Tibial nerve (tissue), 4 donors: ENCODE measurements around the gene GPRC6A. TPM values are rescaled to one million over a fixed set of nuclear protein-coding genes. Genes with fewer than 3 reads are reported as not detected.
"Not testable (repeated sequence)": the region's sequence is repeated elsewhere in the genome, so short reads cannot be mapped to it uniquely, and the experiment has no call there.

Source experiments
- DNase-seq, 2 donors: peaks; one replicate each; pipeline ENCODE4 v3.0.0-alpha.2; 2019; ENCODE audit warnings: low spot score in 2 of 2
- H3K27ac ChIP-seq, 4 donors: fragments of 200-600 bp; sonication (generic) in 3 of 4; one replicate each; pipeline ENCODE4 v1.5.1; 2017 to 2019; ENCODE audit warnings: mild to moderate bottlenecking in 1 of 4
- H3K27me3 ChIP-seq, 2 donors: fragments of 200-600 bp; sonication (generic) in 1 of 2; one replicate each; pipeline versions ENCODE4 v1.5.1 to v1.6.0; 2017 to 2019
- H3K36me3 ChIP-seq, 3 donors: fragments of 200-600 bp; sonication (generic); one replicate each; pipeline ENCODE4 v1.5.1; 2018 to 2019
- H3K4me1 ChIP-seq, 4 donors: fragments of 200-600 bp; sonication (generic) in 3 of 4; one replicate each; pipeline ENCODE4 v1.5.1; 2017 to 2019
- H3K4me3 ChIP-seq, 4 donors: fragments of 200-600 bp; sonication (generic) in 3 of 4; one replicate each; pipeline ENCODE4 v1.5.1; 2017 to 2019; ENCODE audit warnings: mild to moderate bottlenecking in 1 of 4, moderate library complexity in 1 of 4
- H3K9me3 ChIP-seq, 4 donors: fragments of 200-600 bp; sonication (generic) in 3 of 4; one replicate each; pipeline ENCODE4 v1.5.1; 2017 to 2019
- CTCF ChIP-seq, 5 experiments: fragments of 200-600 bp in 3 of 5; fragments of 450-650 bp in 2 of 5; sonication (generic) in 3 of 5; IDR thresholded peaks; one replicate each; pipeline ENCODE4 v1.5.1; 2016 to 2019; ENCODE audit warnings: antibody characterized with exemption in 5 of 5, mild to moderate bottlenecking in 3 of 5, moderate library complexity in 2 of 5
- EP300 ChIP-seq, 2 donors: sonication (generic); formaldehyde crosslinking; IDR thresholded peaks; one replicate each; pipeline ENCODE4 v1.6.1; 2017; ENCODE audit warnings: antibody characterized with exemption in 2 of 2, mild to moderate bottlenecking in 1 of 2
- POLR2A ChIP-seq, 2 donors: fragments of 450-650 bp; IDR thresholded peaks; one replicate each; pipeline ENCODE4 v1.6.1; 2017; ENCODE audit warnings: antibody characterized with exemption in 2 of 2, mild to moderate bottlenecking in 2 of 2, moderate library complexity in 2 of 2
- WGBS, 2 donors: methylation state at CpG; one replicate each; pipeline ENCODE4 v1.1.5; 2018; 5-methylcytosine and 5-hydroxymethylcytosine counted together
- total RNA-seq, 4 donors: library from RNA; depleted of rRNA; stranded (reverse); fragments of >200 nt; gene quantifications; one replicate each; pipeline ENCODE4 v1.1.0, GENCODE V29; 2016

The GPRC6A gene
- total RNA-seq, 4 donors from 2014 or later: not detected

GRCh38 chr6:116842459-116842858, 13.6 kb upstream of the GPRC6A start:
- Histone ChIP-seq H3K27me3 (no peaks in the 10 kb centered on the region), H3K27ac (no peak overlapping the region), H3K36me3 (no peaks in the 10 kb centered on the region), H3K9me3 (no peaks in the 10 kb centered on the region), H3K4me3 (no peak overlapping the region), H3K4me1 (no peaks in the 10 kb centered on the region)
- 55 to 58% methylated on average over 1 of the region's 1 CpG for WGBS, 2 donors
- TF ChIP-seq CTCF (IDR thresholded peaks at IDR 0.05) (no peak), POLR2A (IDR thresholded peaks at IDR 0.05) (no peak), EP300 (IDR thresholded peaks at IDR 0.05) (no peak)
- DNase-seq: no peak

GRCh38 chr6:116840091-116840490, 11.2 kb upstream of the GPRC6A start:
- 61 to 63% methylated on average over 2 of the region's 2 CpGs for WGBS, 2 donors
- Histone ChIP-seq H3K27me3 (no peaks in the 10 kb centered on the region), H3K36me3 (no peaks in the 10 kb centered on the region), H3K4me3 (no peak overlapping the region), H3K4me1 (no peaks in the 10 kb centered on the region), H3K27ac (no peak overlapping the region), H3K9me3 (no peaks in the 10 kb centered on the region)
- TF ChIP-seq CTCF (IDR thresholded peaks at IDR 0.05) (no peak), POLR2A (IDR thresholded peaks at IDR 0.05) (no peak), EP300 (IDR thresholded peaks at IDR 0.05) (no peak)
- DNase-seq: no peak

GRCh38 chr6:116836606-116837342, 7.9 kb upstream of the GPRC6A start:
- WGBS, 2 donors: 88 to 91% methylated on average over 5 of the region's 5 CpGs
- TF ChIP-seq POLR2A (IDR thresholded peaks at IDR 0.05) (no peak), CTCF (IDR thresholded peaks at IDR 0.05) (no peak), EP300 (IDR thresholded peaks at IDR 0.05) (no peak)
- Histone ChIP-seq H3K4me1 (no peaks in the 10 kb centered on the region), H3K9me3 (no peaks in the 10 kb centered on the region), H3K27ac (no peak overlapping the region), H3K36me3 (no peaks in the 10 kb centered on the region), H3K27me3 (no peaks in the 10 kb centered on the region), H3K4me3 (no peak overlapping the region)
- no peak for DNase-seq

- not testable (repeated sequence) for H3K27me3 ChIP-seq, DNase-seq, H3K36me3 ChIP-seq, H3K27ac ChIP-seq, H3K4me3 ChIP-seq, H3K4me1 ChIP-seq, H3K9me3 ChIP-seq
- 91 to 94% methylated on average over 2 of the region's 2 CpGs for WGBS, 2 donors
These were observed 5.6 kb upstream of the GPRC6A start for GRCh38 chr6:116834526-116834925.

- Histone ChIP-seq H3K27ac (no peak overlapping the region), H3K36me3 (no peaks in the 10 kb centered on the region), H3K4me3 (no peak overlapping the region), H3K27me3 (no peaks in the 10 kb centered on the region), H3K4me1 (no peaks in the 10 kb centered on the region), H3K9me3 (peaks cover 0 to 20% (median 4%) of the 10 kb centered on the region in 4 donors)
- DNase-seq: no peak
- 53 to 54% methylated on average over 2 of the region's 2 CpGs for WGBS, 2 donors
- no peak for TF ChIP-seq CTCF (IDR thresholded peaks at IDR 0.05)
These were observed 1.2 kb downstream of the GPRC6A start for GRCh38 chr6:116827561-116828240.

GRCh38 chr6:116816336-116816735, 12.5 kb downstream of the GPRC6A start:
- 95 to 99% methylated on average over 12 to 15 of the region's 15 CpGs for WGBS, 2 donors
- not testable (repeated sequence) for H3K27me3 ChIP-seq, H3K27ac ChIP-seq, H3K36me3 ChIP-seq, H3K4me3 ChIP-seq, DNase-seq, H3K4me1 ChIP-seq
- peaks cover 0 to 30% (median 4%) of the 10 kb centered on the region in 4 donors for H3K9me3 ChIP-seq
